Stimulated activated CD4-positive, alpha-beta T cell treated with anti-CD3 and anti-CD28 coated beads, TNF-alpha, amount 100 ng/mL, for 24 hours (primary cell): ENCODE data around the gene KCTD18.

ENCODE experiments used
- DNase-seq, 3 experiments: peaks; one replicate each; pipeline ENCODE4 v3.0.0-alpha.2; 2020; ENCODE audit warnings: low read depth in 3 of 3

KCTD18 gene

GRCh38 chr2:200454927-200455801 lies 54.7 kb downstream of the KCTD18 start:
- DNase-seq = no peak

GRCh38 chr2:200453853-200454534 lies 55.9 kb downstream of the KCTD18 start:
- no peak for DNase-seq

GRCh38 chr2:200453142-200453852 lies 56.6 kb downstream of the KCTD18 start:
- no peak for DNase-seq

- no peak for DNase-seq
Observed at GRCh38 chr2:200452377-200452776, 57.5 kb downstream of the KCTD18 start.

GRCh38 chr2:200451511-200451910 lies 58.4 kb downstream of the KCTD18 start:
- no peak for DNase-seq

GRCh38 chr2:200450288-200450687 lies 59.6 kb downstream of the KCTD18 start:
- DNase-seq = no peak

GRCh38 chr2:200449149-200449548 lies 60.7 kb downstream of the KCTD18 start:
- DNase-seq = no peak

- no peak for DNase-seq
Observed at GRCh38 chr2:200448455-200448854, 61.4 kb downstream of the KCTD18 start.

GRCh38 chr2:200447139-200447855 lies 62.6 kb downstream of the KCTD18 start:
- DNase-seq = no peak

GRCh38 chr2:200446612-200447011 lies 63.3 kb downstream of the KCTD18 start:
- DNase-seq = no peak

- DNase-seq = no peak
Observed at GRCh38 chr2:200445284-200445683, 64.6 kb downstream of the KCTD18 start.

- DNase-seq = no peak
Observed at GRCh38 chr2:200444530-200444929, 65.3 kb downstream of the KCTD18 start.

- no peak for DNase-seq
Observed at GRCh38 chr2:200443916-200444315, 66.0 kb downstream of the KCTD18 start.

- no peak for DNase-seq
Observed at GRCh38 chr2:200443376-200443775, 66.5 kb downstream of the KCTD18 start.

- no peak for DNase-seq
Observed at GRCh38 chr2:200442471-200442870, 67.4 kb downstream of the KCTD18 start.

GRCh38 chr2:200439981-200440380 lies 69.9 kb downstream of the KCTD18 start:
- DNase-seq = no peak
